Measurements from ENCODE around the gene ALLC. TPM values are rescaled to one million over a fixed set of nuclear protein-coding genes. Genes with fewer than 3 reads are reported as not detected.

The ALLC gene
- total and polyA plus RNA-seq, 2 experiments from 2014 or later, result not detected

GRCh38 chr2:3704692-3705091, 46.7 kb downstream of the ALLC start (continued):
- no peak for TF ChIP-seq CTCF (conservative IDR thresholded peaks at IDR 0.05; ENCODE audit: low read depth in 2 of 2)
- no peak for TF ChIP-seq STAT1 (IDR thresholded peaks at IDR 0.05; ENCODE audit: unreplicated experiment)
- TF ChIP-seq ZNF331 (CRISPR knock-in tag; IDR thresholded peaks at IDR 0.05; ENCODE audit: low read depth), result no peak

GRCh38 chr2:3705782-3706181, 47.8 kb downstream of the ALLC start:
- peaks cover 11% of the 10 kb centered on the region for H3K27me3 Mint-ChIP-seq (ENCODE audit: insufficient read depth, low read depth, poor library complexity)
- TF ChIP-seq NANOG (IDR thresholded peaks at IDR 0.05; ENCODE audit: borderline replicate concordance) (no peak), ZNF114 (CRISPR knock-in tag; IDR thresholded peaks at IDR 0.05) (no peak), REST (IDR thresholded peaks at IDR 0.05; ENCODE audit: unreplicated experiment) (no peak), POLR2AphosphoS5 (IDR thresholded peaks at IDR 0.05; ENCODE audit: low read depth) (no peak), JUNB (IDR thresholded peaks at IDR 0.05; ENCODE audit: unreplicated experiment) (no peak), ZNF331 (CRISPR knock-in tag; IDR thresholded peaks at IDR 0.05; ENCODE audit: low read depth) (no peak), EZH2 (IDR thresholded peaks at IDR 0.05; ENCODE audit: low read depth, unreplicated experiment) (no peak), STAT1 (IDR thresholded peaks at IDR 0.05; ENCODE audit: unreplicated experiment) (no peak), CREB1 (CRISPR knock-in tag; IDR thresholded peaks at IDR 0.05; ENCODE audit: low read depth) (no peak), ZNF462 (CRISPR knock-in tag; IDR thresholded peaks at IDR 0.05) (no peak), EZH2phosphoT487 (IDR thresholded peaks at IDR 0.05; ENCODE audit: unreplicated experiment) (no peak), ETS1 (IDR thresholded peaks at IDR 0.05) (no peak)

More at GRCh38 chr2:3705782-3706181, 47.8 kb downstream of the ALLC start:
- Mint-ChIP-seq H3K9me3 (peaks cover 60% of the 10 kb centered on the region), H3K4me1 (peaks cover 3% of the 10 kb centered on the region; the same call in 1 of the 3 replicates), H3K27ac (no peak overlapping the region), H3K4me3 (no peak overlapping the region), H3K36me3 (ENCODE audit: low read depth) (peaks cover 6% of the 10 kb centered on the region)
- peaks cover 4% of the 10 kb centered on the region for H3K4me1 ChIP-seq (ENCODE audit: insufficient read depth)
- H3F3A ChIP-seq (replicated peaks; ENCODE audit: low read depth), result no peaks in the 10 kb centered on the region
- ATAC-seq (no peak), DNase-seq (ENCODE audit: low spot score) (no peak)
- H4K20me1 ChIP-seq (replicated peaks; ENCODE audit: insufficient read depth), result no peaks in the 10 kb centered on the region
- no peak overlapping the region for H3K4me2 ChIP-seq
- H3K9me2 ChIP-seq (ENCODE audit: insufficient read depth), result no peaks in the 10 kb centered on the region
- no peak overlapping the region for H3K4me3 ChIP-seq
- H3K36me3 ChIP-seq (ENCODE audit: insufficient read depth), result no peaks in the 10 kb centered on the region
- H3K27ac ChIP-seq (ENCODE audit: low read depth), result no peak overlapping the region
- H3K79me2 ChIP-seq (replicated peaks; ENCODE audit: insufficient read depth), result no peaks in the 10 kb centered on the region
- H3K27me3 ChIP-seq (ENCODE audit: insufficient read depth), result peaks cover 28% of the 10 kb centered on the region
- no peak overlapping the region for H2AFZ ChIP-seq

Measured in GM23338 (cell line).